HAP-1 (cell line): ENCODE results near the gene CFAP77.

Experiments used
- DNase-seq, 2 experiments: peaks; one replicate each; pipeline ENCODE4 v3.0.0-alpha.2; 2016 to 2020; ENCODE audit warnings: low spot score in 2 of 2
- H3K27me3 ChIP-seq: fragments of 250-450 bp; sonication (Bioruptor Pico); 2 replicates; pipeline ENCODE4 v1.5.1; 2020; ENCODE audit warnings: low read depth, mild to moderate bottlenecking, moderate library complexity
- H3K36me3 ChIP-seq: fragments of 250-450 bp; sonication (Bioruptor Pico); replicated peaks from 2 replicates; pipeline ENCODE4 v1.5.1; 2020; ENCODE audit warnings: mild to moderate bottlenecking
- H3K4me1 ChIP-seq: fragments of 250-450 bp; sonication (Bioruptor Pico); 2 replicates; pipeline ENCODE4 v1.5.1; 2020; ENCODE audit warnings: mild to moderate bottlenecking
- H3K4me3 ChIP-seq: fragments of 250-450 bp; sonication (Bioruptor Pico); 2 replicates; pipeline ENCODE4 v1.5.1; 2020; ENCODE audit warnings: mild to moderate bottlenecking, moderate library complexity
- H3K9me3 ChIP-seq: fragments of 250-450 bp; sonication (Bioruptor Pico); 2 replicates; pipeline ENCODE4 v1.5.1; 2020; ENCODE audit warnings: mild to moderate bottlenecking, moderate library complexity
- in situ Hi-C: fragments of 300-500 bp; cut with MboI; formaldehyde crosslinking; loops from 3 replicates; pipeline ENCODE4 v1.14.3; 2020; ENCODE audit warnings: low sequenced_read_pairs, inconsistent platforms, mixed read lengths

CFAP77 gene

DNA sequence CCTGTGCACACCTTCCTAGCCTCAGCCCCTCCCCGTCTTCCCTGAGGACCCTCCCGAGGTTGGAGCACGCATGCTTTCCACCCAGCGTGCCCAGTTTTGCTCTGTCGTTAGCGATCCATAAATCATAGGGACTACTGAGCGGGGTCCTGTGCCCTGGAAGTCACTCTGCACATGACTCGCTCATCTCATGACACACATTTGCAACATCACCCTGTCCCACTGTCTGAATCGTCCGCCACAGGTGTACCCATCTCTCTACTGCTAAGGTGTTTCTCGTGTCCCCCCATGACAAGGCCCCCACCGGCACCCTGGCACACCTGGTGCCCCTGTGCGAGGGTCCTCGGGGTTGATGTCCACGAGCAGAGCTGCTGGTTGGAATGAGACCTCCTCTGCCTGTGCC is 103.4 kb downstream of the CFAP77 start:
- no peak for DNase-seq
- no peak overlapping the region for H3K4me3 ChIP-seq
- in situ Hi-C loops, result no loop called here
- H3K9me3 ChIP-seq, result no peaks in the 10 kb centered on the region
- H3K4me1 ChIP-seq, result no peaks in the 10 kb centered on the region
- no peaks in the 10 kb centered on the region for H3K36me3 ChIP-seq
- H3K27me3 ChIP-seq, result 0 out of 2 replicates have a peak, but pooled peaks cover 7% of the 10 kb centered on the region

GRCh38 chr9:132514011-132514744 is 104.2 kb downstream of the CFAP77 start:
- H3K27me3 ChIP-seq, result 0 out of 2 replicates have a peak, but pooled peaks cover 7% of the 10 kb centered on the region
- H3K36me3 ChIP-seq, result no peaks in the 10 kb centered on the region
- in situ Hi-C loops, result no loop called here
- no peaks in the 10 kb centered on the region for H3K4me1 ChIP-seq
- no peak for DNase-seq
- H3K9me3 ChIP-seq, result no peaks in the 10 kb centered on the region
- H3K4me3 ChIP-seq, result no peak overlapping the region

DNA sequence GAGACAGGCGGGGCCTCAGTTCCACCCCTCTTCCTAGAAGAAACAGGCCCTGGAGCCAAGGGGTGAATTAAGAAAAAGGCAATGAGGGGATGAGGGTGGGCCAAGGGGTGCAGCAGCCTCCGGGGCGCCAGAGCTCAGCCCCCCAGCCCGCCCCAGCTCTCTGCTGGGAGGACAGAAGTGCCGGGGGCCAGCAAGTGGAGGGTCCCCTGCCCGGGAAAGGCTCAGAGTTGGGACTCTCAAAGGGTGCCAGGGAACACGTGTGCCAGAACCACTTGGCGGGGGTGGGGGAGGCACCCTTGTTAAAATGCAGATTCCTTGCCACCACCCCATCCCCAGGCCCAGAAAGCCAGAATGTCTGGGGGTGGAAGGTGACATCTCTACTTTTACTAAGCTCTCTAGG is 104.8 kb downstream of the CFAP77 start:
- Histone ChIP-seq H3K4me1 (no peaks in the 10 kb centered on the region), H3K27me3 (0 out of 2 replicates have a peak, but pooled peaks cover 7% of the 10 kb centered on the region), H3K4me3 (no peak overlapping the region), H3K9me3 (no peaks in the 10 kb centered on the region), H3K36me3 (no peaks in the 10 kb centered on the region)
- no peak for DNase-seq
- in situ Hi-C loops, result no loop called here

GRCh38 chr9:132516301-132516700 is 106.3 kb downstream of the CFAP77 start:
- in situ Hi-C loops, result no loop called here
- H3K4me3 ChIP-seq, result no peak overlapping the region
- DNase-seq, result no peak

GRCh38 chr9:132516911-132517310 is 106.9 kb downstream of the CFAP77 start:
- in situ Hi-C loops, result no loop called here

More at GRCh38 chr9:132516301-132516700, 106.3 kb downstream of the CFAP77 start:
- Histone ChIP-seq H3K36me3 (no peaks in the 10 kb centered on the region), H3K9me3 (no peaks in the 10 kb centered on the region), H3K4me1 (no peaks in the 10 kb centered on the region), H3K27me3 (0 out of 2 replicates have a peak, but pooled peaks cover 7% of the 10 kb centered on the region)

DNA sequence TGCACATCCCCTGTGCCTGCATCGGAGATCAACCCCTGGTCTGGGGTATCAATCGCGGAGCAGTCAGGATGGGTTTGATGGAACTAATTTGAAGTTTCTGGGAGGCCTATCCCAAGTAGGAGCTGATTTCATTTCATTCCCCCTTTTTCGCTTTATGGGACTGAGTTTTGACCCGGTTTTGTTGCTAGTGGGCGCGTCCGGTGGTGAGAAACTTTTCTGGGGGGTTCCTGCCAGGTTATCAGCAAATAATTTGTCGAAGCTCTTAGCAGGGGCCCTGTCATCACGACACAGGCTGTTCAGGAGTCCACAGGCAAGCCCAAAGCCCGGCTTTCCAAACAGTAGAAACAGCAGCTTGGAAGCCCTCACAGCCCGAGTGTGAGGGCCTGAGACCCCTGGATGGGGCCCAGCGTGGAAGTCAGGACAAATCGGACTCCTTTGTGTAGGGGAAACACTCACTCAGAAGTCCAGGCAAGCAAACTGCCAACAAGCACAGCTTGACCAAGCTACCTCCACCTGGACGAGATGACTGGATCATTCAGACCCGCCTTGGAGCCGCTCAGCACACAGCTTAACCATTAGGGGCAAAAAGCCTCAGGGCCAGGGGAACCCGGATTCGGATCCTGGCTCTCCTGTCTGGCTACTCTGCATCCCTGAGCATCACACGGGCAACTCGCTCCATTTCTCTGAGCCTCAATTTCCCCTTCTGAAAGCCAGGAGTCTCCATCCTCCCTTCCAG is 108.0 kb downstream of the CFAP77 start:
- no peaks in the 10 kb centered on the region for H3K9me3 ChIP-seq
- DNase-seq, result no peak
- H3K27me3 ChIP-seq, result 0 out of 2 replicates have a peak, but pooled peaks cover 7% of the 10 kb centered on the region
- H3K36me3 ChIP-seq, result no peaks in the 10 kb centered on the region
- in situ Hi-C loops, result no loop called here
- no peak overlapping the region for H3K4me3 ChIP-seq
- H3K4me1 ChIP-seq, result no peaks in the 10 kb centered on the region

More at GRCh38 chr9:132516911-132517310, 106.9 kb downstream of the CFAP77 start:
- Histone ChIP-seq H3K4me3 (no peak overlapping the region), H3K4me1 (no peaks in the 10 kb centered on the region), H3K27me3 (0 out of 2 replicates have a peak, but pooled peaks cover 7% of the 10 kb centered on the region), H3K36me3 (no peaks in the 10 kb centered on the region), H3K9me3 (no peaks in the 10 kb centered on the region)
- DNase-seq, result no peak

- no peak for DNase-seq
- no peaks in the 10 kb centered on the region for H3K4me1 ChIP-seq
- no peaks in the 10 kb centered on the region for H3K36me3 ChIP-seq
- no peak overlapping the region for H3K4me3 ChIP-seq
- H3K9me3 ChIP-seq, result no peaks in the 10 kb centered on the region
- in situ Hi-C loops, result no loop called here
- H3K27me3 ChIP-seq, result 0 out of 2 replicates have a peak, but pooled peaks cover 7% of the 10 kb centered on the region
Measured at GRCh38 chr9:132518626-132519025, 108.6 kb downstream of the CFAP77 start.

DNA sequence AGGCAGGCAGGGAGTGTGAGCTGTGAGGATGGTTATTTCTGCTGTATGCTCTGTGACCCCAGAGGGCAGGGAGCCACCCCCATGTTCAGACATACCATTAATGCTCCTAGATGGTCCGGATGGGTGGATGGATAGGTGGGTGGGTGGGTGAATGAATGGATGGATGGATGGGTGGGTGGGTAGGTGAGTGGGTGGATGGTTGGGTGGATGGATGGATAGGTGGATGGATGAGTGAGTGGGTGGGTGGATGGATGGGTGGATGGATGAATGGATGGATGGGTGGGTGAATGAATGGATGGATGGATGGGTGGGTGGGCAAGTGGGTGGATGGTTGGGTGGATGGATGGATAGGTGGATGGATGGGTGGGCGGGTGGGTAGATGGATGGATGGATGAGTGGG is 109.0 kb downstream of the CFAP77 start:
- Histone ChIP-seq H3K9me3 (no peaks in the 10 kb centered on the region), H3K36me3 (no peaks in the 10 kb centered on the region), H3K27me3 (0 out of 2 replicates have a peak, but pooled peaks cover 7% of the 10 kb centered on the region), H3K4me1 (no peaks in the 10 kb centered on the region), H3K4me3 (no peak overlapping the region)
- no peak for DNase-seq
- in situ Hi-C loops, result no loop called here

GRCh38 chr9:132520612-132521011 is 110.6 kb downstream of the CFAP77 start:
- peaks cover 8% of the 10 kb centered on the region; the same call in 1 of the 2 replicates for H3K27me3 ChIP-seq
- no peak for DNase-seq
- no peaks in the 10 kb centered on the region for H3K36me3 ChIP-seq
- in situ Hi-C loops, result no loop called here
- no peaks in the 10 kb centered on the region for H3K9me3 ChIP-seq
- H3K4me3 ChIP-seq, result no peak overlapping the region
- H3K4me1 ChIP-seq, result no peaks in the 10 kb centered on the region

DNA sequence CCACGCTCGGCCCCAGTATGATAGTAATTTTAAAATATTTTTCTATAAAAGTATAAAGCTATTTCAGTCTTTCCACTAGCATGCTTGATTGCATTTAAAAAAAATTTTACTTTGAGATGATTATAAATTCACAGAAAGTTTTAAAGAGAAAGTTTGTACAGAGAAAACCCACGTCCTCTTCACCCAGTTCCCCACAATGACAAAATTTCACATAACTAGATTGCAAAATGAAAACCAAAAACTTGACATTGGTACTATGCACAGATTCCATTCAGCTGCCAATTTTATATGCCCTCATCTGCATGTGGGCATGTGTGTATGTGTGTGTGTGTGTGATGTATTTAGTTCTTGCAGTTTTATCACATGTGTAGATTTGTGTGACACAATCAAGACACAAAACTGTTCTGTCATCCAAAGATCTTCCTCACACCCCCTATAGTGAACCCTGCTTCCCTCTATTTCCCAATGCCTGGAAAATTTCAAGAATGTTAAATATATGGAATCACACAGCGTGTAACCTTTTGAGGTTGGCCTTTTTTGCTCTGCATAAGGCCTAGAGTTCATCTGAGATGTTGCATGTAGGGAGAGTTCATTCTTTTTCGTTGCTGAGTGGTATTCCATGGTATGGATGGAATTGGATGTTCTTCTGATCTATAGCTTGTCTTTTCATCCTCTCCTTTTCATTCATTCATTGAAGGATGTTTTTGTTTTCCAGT is 115.5 kb downstream of the CFAP77 start:
- H3K4me1 ChIP-seq, result no peaks in the 10 kb centered on the region
- no peak overlapping the region for H3K4me3 ChIP-seq
- no peaks in the 10 kb centered on the region for H3K36me3 ChIP-seq
- H3K9me3 ChIP-seq, result no peaks in the 10 kb centered on the region
- peaks cover 7% of the 10 kb centered on the region for H3K27me3 ChIP-seq
- no peak for DNase-seq
- in situ Hi-C loops, result no loop called here

DNA sequence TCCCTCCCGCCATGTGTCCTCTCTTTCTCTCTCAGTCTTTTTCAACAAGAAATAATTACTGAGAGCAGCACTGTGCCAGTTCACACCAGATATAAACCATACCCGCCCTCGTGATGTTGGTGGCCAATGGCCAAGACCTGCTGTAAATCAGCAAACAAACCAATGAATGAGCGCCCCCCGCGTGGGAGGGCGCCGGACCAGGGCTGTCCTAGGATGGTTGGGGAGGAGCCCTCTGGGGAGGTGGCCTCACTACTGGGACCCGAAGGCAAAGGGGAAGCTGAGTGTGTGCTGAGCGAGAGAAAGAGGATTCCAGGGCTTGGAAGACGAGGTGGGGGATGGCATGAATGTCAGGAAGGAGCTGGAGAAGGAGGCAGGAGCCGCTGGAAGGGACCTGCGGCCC is 121.2 kb downstream of the CFAP77 start:
- Histone ChIP-seq H3K4me3 (no peak overlapping the region), H3K9me3 (peaks cover 3% of the 10 kb centered on the region; the same call in 1 of the 2 replicates), H3K4me1 (no peaks in the 10 kb centered on the region), H3K27me3 (peaks cover 9% of the 10 kb centered on the region), H3K36me3 (no peaks in the 10 kb centered on the region)
- peak in 1 of 2 experiments; percentile 65 for DNase-seq
- in situ Hi-C loops, result no loop called here

DNA sequence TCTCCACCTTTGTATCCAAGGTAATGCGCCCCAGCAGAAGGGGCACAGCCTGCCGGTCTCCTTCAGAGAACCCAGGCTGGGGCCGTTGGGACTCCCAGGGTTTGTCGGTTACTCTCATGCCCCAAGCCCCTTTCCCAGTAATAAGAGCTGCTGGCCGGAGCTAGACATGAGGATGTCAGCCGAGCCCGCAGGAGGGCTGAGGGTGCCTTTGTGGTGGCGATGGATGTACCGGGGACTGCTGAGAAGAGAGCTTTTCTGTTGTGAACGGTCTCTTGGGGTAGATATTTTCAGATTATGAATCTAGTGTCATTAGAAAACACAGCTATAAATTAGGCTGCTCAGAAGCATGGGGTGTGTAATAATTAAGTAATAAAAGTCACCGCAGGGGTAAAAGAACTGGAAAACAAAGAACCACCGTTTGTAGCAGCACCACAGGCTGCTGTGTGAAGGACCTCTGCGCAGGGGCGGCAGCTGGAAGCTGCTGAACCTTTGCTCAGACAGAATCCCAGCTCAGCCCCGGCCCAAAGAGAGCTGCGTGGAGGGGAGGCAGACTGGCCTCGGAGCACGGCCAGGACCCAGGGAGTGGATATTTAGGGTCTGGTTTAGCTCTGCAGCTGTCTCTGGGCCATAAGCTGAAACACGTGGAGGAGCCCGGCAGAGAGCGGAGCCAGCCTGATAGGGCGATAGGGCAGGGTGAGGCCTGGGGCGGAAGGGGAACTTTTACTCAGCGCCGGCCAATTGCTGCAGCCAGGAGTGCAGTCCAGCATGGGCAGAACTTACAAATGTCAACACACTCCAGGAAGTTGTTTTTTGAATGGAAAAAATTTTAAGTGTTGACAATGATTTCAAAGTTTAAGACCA is 121.9 kb downstream of the CFAP77 start:
- no peak overlapping the region for H3K4me3 ChIP-seq
- DNase-seq, result no peak
- peaks cover 9% of the 10 kb centered on the region for H3K27me3 ChIP-seq
- peaks cover 3% of the 10 kb centered on the region; the same call in 1 of the 2 replicates for H3K9me3 ChIP-seq
- in situ Hi-C loops, result no loop called here
- H3K4me1 ChIP-seq, result no peaks in the 10 kb centered on the region
- H3K36me3 ChIP-seq, result no peaks in the 10 kb centered on the region

GRCh38 chr9:132534832-132535231 is 124.8 kb downstream of the CFAP77 start:
- Histone ChIP-seq H3K27me3 (peaks cover 9% of the 10 kb centered on the region), H3K4me3 (no peak overlapping the region), H3K4me1 (peaks cover 5% of the 10 kb centered on the region; the same call in 1 of the 2 replicates), H3K36me3 (no peaks in the 10 kb centered on the region), H3K9me3 (peaks cover 3% of the 10 kb centered on the region; the same call in 1 of the 2 replicates)
- in situ Hi-C loops, result no loop called here
- no peak for DNase-seq
